CD4-positive, alpha-beta T cell (primary cell): ENCODE results near the gene CNKSR3. TPM values are rescaled to one million over a fixed set of nuclear protein-coding genes. Genes with fewer than 3 reads are reported as not detected.

Source experiments
- ATAC-seq: fragments of 200-7000 bp; cut with Tn5 transposase; one replicate; pipeline ENCODE4 v1.10.0; 2022; ENCODE audit warnings: mild to moderate bottlenecking; ENCODE audit not compliant: poor library complexity
- CTCF ChIA-PET: fragments of 350-600 bp; sonication (Branson Sonifier 250); formaldehyde crosslinking; loops from one replicate; lab custom pipeline; 2021; ENCODE audit warnings: antibody characterized with exemption, inconsistent platforms; lab: Charles Lee
- POLR2A ChIA-PET: fragments of 350-600 bp; sonication (Branson Sonifier 250); formaldehyde crosslinking; loops from one replicate; lab custom pipeline; 2021; ENCODE audit warnings: antibody characterized with exemption, inconsistent platforms; lab: Charles Lee
- DNase-seq, 14 experiments: peaks; one replicate each; pipeline ENCODE4 v3.0.0-alpha.2; 2013 to 2020; ENCODE audit warnings: mixed read lengths in 2 of 14
- H3K27ac ChIP-seq, 2 donors: one replicate each; pipeline versions ENCODE4 v1.5.1 to v1.7.0; 2013; ENCODE audit warnings: low read length in 2 of 2, low read depth in 1 of 2, mild to moderate bottlenecking in 1 of 2
- H3K27me3 ChIP-seq, 2 experiments: 1 replicate in 1 of 2; 2 replicates in 1 of 2; pipeline versions ENCODE4 v1.6.1 to v1.7.0; 2013; ENCODE audit warnings: low read length in 2 of 2, control low read depth in 1 of 2, mild to moderate bottlenecking in 1 of 2, moderate library complexity in 1 of 2; ENCODE audit not compliant: insufficient read depth in 2 of 2, control insufficient read depth in 1 of 2
- H3K36me3 ChIP-seq: one replicate; pipeline ENCODE4 v1.6.1; 2013; ENCODE audit warnings: low read length, control low read depth; ENCODE audit not compliant: insufficient read depth
- H3K4me1 ChIP-seq: one replicate; pipeline ENCODE4 v1.6.1; 2013; ENCODE audit warnings: low read length, control low read depth; ENCODE audit not compliant: insufficient read depth
- H3K4me3 ChIP-seq: one replicate; pipeline ENCODE4 v1.5.1; 2013; ENCODE audit warnings: mild to moderate bottlenecking, low read length, moderate library complexity
- H3K9me3 ChIP-seq, 2 experiments: 1 replicate in 1 of 2; 2 replicates in 1 of 2; pipeline versions ENCODE4 v1.6.1 to v1.7.0; 2013; ENCODE audit warnings: low read length in 2 of 2, mild to moderate bottlenecking in 2 of 2, control low read depth in 1 of 2, moderate library complexity in 1 of 2; ENCODE audit not compliant: control insufficient read depth in 1 of 2, insufficient read depth in 1 of 2
- H3K27ac Mint-ChIP-seq: one replicate; pipeline ENCODE4 v1.8.0; 2020; ENCODE audit warnings: mixed read lengths
- H3K27me3 Mint-ChIP-seq: one replicate; pipeline ENCODE4 v1.8.0; 2021; ENCODE audit warnings: mixed read lengths
- H3K36me3 Mint-ChIP-seq: one replicate; pipeline ENCODE4 v1.8.0; 2021; ENCODE audit warnings: low read depth, mixed read lengths
- H3K4me1 Mint-ChIP-seq: one replicate; pipeline ENCODE4 v1.8.0; 2021; ENCODE audit warnings: low read depth, mixed read lengths
- H3K4me3 Mint-ChIP-seq: one replicate; pipeline ENCODE4 v1.8.0; 2020; ENCODE audit warnings: mild to moderate bottlenecking, mixed read lengths
- H3K9me3 Mint-ChIP-seq: one replicate; pipeline ENCODE4 v1.8.0; 2020; ENCODE audit warnings: mixed read lengths
- intact Hi-C, 2 experiments: fragments of 100-400 bp; cut with DNase I in 1 of 2; cut with micrococcal nuclease in 1 of 2; formaldehyde crosslinking; loops; one replicate each; pipeline versions ENCODE4 v1.15.1 to v1.9.0; 2023 to 2025; cut with DNase I, micrococcal nuclease
- total RNA-seq, 174 experiments: library from RNA in 2 of 174; stranded (reverse) in 2 of 174; gene quantifications; one replicate each; pipeline ENCODE4 v1.2.3 and lab custom pipeline; 2021 to 2026
- TF ChIP-seq, protein P1 (sequence below): fragments of 200-600 bp; IDR thresholded peaks from one replicate; pipeline ENCODE4 v1.8.0; 2022; ENCODE audit warnings: antibody characterized with exemption, mild to moderate bottlenecking

CNKSR3 gene
- total RNA-seq, 2 experiments from 2014 or later = 0.14 TPM; not detected in 1

DNA sequence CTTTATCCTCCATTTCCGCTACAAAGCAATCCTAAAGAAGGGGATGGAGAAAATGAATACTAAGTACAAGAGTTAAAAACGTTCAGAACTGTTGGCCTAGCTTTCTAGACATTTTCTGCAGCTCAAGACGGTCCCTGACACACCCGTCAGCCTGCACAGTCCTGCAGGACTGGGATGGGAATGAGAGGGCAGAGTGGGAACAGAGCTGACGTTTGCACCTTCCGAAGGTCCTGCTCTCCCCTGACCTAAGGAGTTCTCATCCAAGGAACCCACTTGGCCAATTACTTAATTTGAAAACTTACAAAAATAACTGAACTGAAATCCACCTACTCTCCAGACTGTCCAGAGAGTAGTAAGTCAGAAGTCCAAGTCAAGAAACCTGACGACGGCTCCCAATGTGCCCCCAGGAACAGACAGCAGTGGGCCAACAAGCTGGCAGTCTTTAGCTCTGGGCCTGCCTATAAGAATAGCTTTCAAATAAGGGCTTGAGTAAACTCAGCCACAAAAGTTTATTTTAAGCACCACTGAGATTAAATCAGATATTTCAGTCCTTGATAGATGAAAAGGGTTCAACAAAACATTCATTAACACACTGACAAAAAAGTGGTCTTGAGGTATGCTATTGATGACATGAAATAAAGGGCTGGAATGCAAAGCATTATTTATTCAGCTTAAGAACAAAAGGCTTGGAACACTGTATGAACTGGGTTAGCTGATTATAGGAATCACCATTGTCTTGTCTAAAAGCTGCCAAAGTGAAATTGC, 76.8 kb downstream of the CNKSR3 start:
- H3K36me3 Mint-ChIP-seq = no peaks in the 10 kb centered on the region
- peaks cover 7% of the 10 kb centered on the region for H3K9me3 Mint-ChIP-seq
- ATAC-seq = no peak
- TF ChIP-seq, protein P1, sequence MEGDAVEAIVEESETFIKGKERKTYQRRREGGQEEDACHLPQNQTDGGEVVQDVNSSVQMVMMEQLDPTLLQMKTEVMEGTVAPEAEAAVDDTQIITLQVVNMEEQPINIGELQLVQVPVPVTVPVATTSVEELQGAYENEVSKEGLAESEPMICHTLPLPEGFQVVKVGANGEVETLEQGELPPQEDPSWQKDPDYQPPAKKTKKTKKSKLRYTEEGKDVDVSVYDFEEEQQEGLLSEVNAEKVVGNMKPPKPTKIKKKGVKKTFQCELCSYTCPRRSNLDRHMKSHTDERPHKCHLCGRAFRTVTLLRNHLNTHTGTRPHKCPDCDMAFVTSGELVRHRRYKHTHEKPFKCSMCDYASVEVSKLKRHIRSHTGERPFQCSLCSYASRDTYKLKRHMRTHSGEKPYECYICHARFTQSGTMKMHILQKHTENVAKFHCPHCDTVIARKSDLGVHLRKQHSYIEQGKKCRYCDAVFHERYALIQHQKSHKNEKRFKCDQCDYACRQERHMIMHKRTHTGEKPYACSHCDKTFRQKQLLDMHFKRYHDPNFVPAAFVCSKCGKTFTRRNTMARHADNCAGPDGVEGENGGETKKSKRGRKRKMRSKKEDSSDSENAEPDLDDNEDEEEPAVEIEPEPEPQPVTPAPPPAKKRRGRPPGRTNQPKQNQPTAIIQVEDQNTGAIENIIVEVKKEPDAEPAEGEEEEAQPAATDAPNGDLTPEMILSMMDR = no peak
- ChIA-PET CTCF (no interaction called here), POLR2A (no interaction called here)
- intact Hi-C loops = no loop called here
- Histone ChIP-seq H3K4me3 (no peak overlapping the region), H3K36me3 (no peaks in the 10 kb centered on the region), H3K4me1 (no peaks in the 10 kb centered on the region), H3K27ac (no peak overlapping the region), H3K27me3 (no peaks in the 10 kb centered on the region), H3K9me3 (peaks cover 0 to 5% of the 10 kb centered on the region in 2 experiments)
- no peak for DNase-seq
- H3K27ac Mint-ChIP-seq = no peak overlapping the region
- H3K4me1 Mint-ChIP-seq = no peaks in the 10 kb centered on the region
- no peaks in the 10 kb centered on the region for H3K27me3 Mint-ChIP-seq
- H3K4me3 Mint-ChIP-seq = no peak overlapping the region

- Mint-ChIP-seq H3K4me1 (no peaks in the 10 kb centered on the region), H3K27me3 (no peaks in the 10 kb centered on the region), H3K9me3 (peaks cover 7% of the 10 kb centered on the region), H3K4me3 (no peak overlapping the region), H3K36me3 (no peaks in the 10 kb centered on the region), H3K27ac (no peak overlapping the region)
- TF ChIP-seq, protein P1 = no peak
- Histone ChIP-seq H3K27me3 (no peaks in the 10 kb centered on the region), H3K9me3 (peaks cover 0 to 5% of the 10 kb centered on the region in 2 experiments), H3K27ac (no peak overlapping the region), H3K36me3 (no peaks in the 10 kb centered on the region), H3K4me1 (no peaks in the 10 kb centered on the region), H3K4me3 (no peak overlapping the region)
- intact Hi-C loops = no loop called here
- ATAC-seq = no peak
- POLR2A ChIA-PET = no interaction called here
- CTCF ChIA-PET = no interaction called here
- no peak for DNase-seq
Observed at GRCh38 chr6:154432533-154433476, 77.7 kb downstream of the CNKSR3 start.

GRCh38 chr6:154430481-154430919, 80.0 kb downstream of the CNKSR3 start:
- no peak overlapping the region for H3K4me3 ChIP-seq
- H3K27ac ChIP-seq = no peak overlapping the region
- peaks cover 0 to 3% of the 10 kb centered on the region in 2 experiments for H3K9me3 ChIP-seq
- H3K4me1 Mint-ChIP-seq = no peaks in the 10 kb centered on the region
- CTCF ChIA-PET = interaction anchor here (0.6 kb wide), 1 partner anchor 113 kb away, joined by 3 read pairs; no protein-coding TSS in a partner anchor
- H3K27me3 ChIP-seq = no peaks in the 10 kb centered on the region
- H3K36me3 Mint-ChIP-seq = no peaks in the 10 kb centered on the region
- no peaks in the 10 kb centered on the region for H3K36me3 ChIP-seq
- H3K4me1 ChIP-seq = no peaks in the 10 kb centered on the region
- POLR2A ChIA-PET = interaction anchor here (0.6 kb wide), 1 partner anchor 101 kb away, joined by 3 read pairs; no protein-coding TSS in a partner anchor
- no peak overlapping the region for H3K27ac Mint-ChIP-seq
- DNase-seq = no peak
- H3K9me3 Mint-ChIP-seq = peaks cover 7% of the 10 kb centered on the region
- no peaks in the 10 kb centered on the region for H3K27me3 Mint-ChIP-seq
- intact Hi-C loops = no loop called here
- TF ChIP-seq, protein P1 = no peak
- ATAC-seq = no peak
- no peak overlapping the region for H3K4me3 Mint-ChIP-seq
